LNCAP (cell line): Measurements from ENCODE around the gene TMEM43.

Experiments
- TF ChIP-seq, protein P1 (sequence below): fragments of 450-650 bp; IDR thresholded peaks from 2 replicates; pipeline ENCODE4 v1.5.1; 2017; ENCODE audit warnings: mild to moderate bottlenecking

TMEM43 gene

DNA sequence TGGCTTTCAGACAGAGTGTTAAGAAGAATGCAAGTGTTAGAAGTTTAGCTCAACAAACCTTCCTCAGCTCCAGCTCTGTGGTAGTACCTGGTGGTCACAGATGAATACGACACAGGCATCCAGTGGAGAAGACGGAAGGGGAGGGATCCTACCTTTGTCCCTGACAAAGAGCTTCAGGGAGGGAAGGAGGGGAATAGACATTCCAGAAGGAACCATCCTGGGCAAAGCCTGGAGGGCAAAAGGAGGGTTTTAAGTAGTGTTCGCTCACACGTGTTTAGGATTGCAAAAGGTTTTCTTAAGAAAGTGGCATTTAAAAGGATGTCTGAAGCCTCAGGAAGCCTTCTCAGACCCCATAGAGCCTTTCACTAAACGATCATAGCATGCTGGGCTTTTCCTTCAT, 3.0 kb upstream of the TMEM43 start:
- TF ChIP-seq, protein P1, sequence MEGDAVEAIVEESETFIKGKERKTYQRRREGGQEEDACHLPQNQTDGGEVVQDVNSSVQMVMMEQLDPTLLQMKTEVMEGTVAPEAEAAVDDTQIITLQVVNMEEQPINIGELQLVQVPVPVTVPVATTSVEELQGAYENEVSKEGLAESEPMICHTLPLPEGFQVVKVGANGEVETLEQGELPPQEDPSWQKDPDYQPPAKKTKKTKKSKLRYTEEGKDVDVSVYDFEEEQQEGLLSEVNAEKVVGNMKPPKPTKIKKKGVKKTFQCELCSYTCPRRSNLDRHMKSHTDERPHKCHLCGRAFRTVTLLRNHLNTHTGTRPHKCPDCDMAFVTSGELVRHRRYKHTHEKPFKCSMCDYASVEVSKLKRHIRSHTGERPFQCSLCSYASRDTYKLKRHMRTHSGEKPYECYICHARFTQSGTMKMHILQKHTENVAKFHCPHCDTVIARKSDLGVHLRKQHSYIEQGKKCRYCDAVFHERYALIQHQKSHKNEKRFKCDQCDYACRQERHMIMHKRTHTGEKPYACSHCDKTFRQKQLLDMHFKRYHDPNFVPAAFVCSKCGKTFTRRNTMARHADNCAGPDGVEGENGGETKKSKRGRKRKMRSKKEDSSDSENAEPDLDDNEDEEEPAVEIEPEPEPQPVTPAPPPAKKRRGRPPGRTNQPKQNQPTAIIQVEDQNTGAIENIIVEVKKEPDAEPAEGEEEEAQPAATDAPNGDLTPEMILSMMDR: no peak

DNA sequence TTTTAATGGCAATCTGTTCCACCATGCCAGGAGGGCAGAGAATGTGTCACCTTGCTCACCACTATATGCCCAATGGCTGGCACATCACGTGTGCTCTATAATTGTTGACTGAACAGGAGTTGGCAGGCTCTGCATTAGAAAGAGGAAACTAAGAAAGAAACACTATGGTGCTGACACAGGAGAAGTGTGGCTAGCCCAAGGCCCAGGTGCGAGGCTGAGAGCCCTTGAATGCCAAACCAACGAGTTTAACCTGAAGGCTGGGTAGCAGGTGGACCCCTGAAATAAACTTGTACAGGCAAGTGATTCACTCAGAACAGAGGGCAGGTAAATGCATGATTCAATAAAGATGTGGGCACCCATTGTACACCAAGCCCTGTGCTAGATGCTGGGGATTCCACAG, 2.6 kb upstream of the TMEM43 start:
- TF ChIP-seq, protein P1: no peak

DNA sequence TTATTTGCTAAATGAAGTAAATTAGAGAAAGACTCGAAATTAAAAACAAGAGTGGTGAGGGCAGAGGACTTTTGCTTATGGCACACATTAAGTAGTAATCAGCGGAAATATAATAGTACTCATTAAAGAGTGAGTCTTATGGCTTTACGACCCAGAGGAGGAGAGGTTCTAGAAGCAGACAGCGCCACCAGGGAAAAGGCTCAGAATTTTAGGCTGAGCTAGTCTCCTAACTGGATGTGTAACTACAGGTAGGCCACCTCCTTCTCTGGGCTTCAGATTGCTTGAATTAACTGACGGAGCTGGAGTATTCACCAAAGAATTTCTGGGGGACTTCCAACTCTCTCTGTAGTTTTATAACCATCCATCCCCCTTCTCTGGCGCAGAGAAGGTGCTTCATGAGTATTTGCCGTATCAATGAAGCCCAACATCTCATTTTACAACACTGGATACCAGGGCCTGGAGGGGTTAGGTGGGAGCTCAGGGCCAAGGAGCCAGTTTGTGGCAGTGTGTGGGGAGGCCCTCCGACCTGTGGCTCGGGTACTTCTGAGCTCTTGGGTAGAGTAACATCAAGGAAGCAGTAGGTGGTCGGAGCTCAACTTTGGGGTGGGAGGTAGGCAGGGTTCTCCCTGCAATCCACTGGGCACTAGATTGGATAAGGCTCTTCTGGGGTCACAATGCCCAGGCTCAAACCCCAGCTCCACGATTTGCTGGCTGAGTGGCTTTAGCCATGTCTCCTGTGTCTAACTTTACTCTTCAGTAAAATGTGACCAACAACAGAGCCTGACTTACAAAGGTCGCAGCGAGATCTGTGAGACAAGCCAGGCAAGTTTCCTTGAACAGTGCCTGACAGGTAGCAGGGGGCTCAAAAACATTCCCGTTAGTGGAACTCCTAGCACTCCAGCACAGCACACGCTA, 1.3 kb upstream of the TMEM43 start:
- TF ChIP-seq, protein P1: no peak; the same call in 1 of the 2 replicates

DNA sequence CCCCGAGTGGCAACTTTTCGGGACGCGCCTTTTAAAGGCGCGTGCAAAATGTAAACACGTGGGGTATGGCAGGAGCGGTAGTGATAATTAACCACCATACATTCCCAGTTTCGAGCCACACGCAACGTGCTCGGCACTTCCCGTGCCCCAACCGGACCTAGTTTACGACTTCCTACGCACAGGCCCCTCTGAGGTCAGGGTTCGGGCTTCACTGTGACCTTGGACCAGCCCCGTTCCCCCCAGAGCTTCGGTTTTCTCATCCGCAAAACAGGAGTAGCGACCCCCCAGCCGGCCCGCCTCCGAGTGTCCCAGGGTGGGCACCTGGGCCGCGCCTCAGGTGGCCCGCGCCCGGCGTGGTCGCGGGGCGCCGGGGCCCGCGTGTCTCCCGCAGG, 633 bp upstream of the TMEM43 start:
- TF ChIP-seq, protein P1: no peak

DNA sequence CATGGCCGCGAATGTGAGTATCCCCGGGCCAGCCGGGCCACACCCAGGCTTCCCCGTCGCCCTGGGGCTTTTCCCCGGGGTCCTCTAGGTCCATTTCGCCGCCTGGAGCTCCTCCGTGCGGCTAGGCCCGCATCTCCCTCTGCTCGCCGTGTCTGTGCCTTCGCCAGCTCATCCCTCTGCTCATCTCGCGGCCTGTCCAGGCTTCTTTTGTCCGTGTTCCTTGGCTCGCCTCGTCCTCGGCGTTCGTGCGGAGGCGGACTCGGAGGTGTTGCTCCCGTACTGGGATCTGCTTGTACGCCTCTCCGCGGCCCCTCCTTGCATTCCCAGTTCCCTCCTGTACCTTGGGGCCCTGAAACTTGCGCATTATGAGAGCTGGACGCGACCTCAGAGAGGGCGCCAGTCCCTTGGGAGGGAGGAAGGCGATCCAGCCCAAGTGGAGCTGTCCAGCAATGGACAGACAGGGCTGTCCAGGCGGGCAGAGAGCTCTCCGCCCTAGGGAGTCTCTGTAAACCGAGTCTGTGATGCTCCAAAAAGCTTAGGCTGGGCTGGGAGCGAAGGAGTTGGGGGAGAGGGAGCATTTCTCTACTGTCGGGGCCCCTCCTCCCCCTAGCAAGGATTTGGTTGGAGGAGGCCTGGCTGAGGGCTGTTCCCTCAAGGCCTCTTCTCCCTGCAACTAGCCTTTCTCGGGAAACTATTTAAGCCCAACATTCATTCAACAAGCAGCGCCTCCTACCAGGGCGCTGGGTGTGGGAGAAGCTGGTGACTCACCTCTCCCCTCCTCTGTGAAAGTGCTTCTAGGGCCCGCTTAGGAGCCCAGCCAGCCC, 553 bp downstream of the TMEM43 start:
- TF ChIP-seq, protein P1: peak; percentile 23; the same call in 1 of the 2 replicates

DNA sequence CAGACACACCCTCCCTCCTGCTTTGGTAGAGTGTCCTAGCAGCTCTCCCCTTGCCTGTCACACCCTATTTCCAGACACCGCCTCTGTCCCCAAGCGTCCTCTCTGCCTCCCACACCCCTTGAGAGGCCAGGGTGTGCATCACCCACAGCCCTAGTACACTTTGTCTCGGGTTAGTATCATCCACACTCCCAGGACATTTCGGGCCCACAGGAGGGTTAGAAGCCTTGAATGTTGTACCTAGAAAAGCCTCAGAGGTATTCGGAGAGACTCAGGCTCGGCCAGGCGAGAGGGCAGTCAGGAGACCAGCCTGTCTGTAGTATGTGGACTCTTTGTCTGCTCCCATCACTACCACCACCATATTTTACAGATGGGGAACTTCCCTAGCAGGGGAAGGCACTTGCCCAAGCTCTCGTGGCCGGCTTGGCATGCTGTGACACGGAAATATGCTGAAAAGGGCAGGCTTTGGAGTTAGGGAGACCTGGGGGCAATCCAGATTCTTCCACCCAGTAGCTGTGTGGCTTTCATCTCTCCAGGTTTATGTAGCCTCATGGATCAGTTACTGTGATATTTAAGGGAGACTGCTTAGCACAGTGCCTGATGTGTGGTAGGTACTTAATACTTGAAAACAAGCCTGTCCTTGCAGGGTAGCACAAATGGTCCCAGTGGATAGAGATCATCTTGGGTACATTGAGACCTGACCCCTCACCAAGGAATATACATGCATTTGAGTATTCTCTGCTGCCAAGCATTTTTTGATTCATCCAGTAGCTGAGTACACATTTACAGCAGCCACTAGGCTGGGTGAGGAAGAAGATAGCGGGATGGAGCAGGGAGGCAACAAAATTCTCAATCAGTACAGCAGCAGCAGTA, 1.4 kb downstream of the TMEM43 start:
- TF ChIP-seq, protein P1: no peak
